Endothelial cell of umbilical vein (primary cell): ENCODE measurements around the gene PRICKLE3. TPM values are rescaled to one million over a fixed set of nuclear protein-coding genes. Genes with fewer than 3 reads are reported as not detected.

Source experiments
- polyA plus RNA-seq, 4 experiments: library from polyadenylated mRNA; depleted of rRNA in 3 of 4; stranded (reverse) in 3 of 4; unstranded in 1 of 4; fragments of >200 nt; gene quantifications; 2 replicates each; pipeline versions ENCODE4 v1.2.1 to v1.2.3, GENCODE V29; 2011 to 2012; ENCODE audit warnings: missing spikeins in 1 of 4
- small RNA-seq: library from RNA; depleted of rRNA; stranded (forward); fragments of <200 nt; gene quantifications from one replicate; pipeline ENCODE3, GENCODE V24; 2012; ENCODE audit warnings: low replicate concordance, low read depth; ENCODE audit not compliant: insufficient read depth, insufficient read length
- total RNA-seq: library from RNA; stranded (reverse); gene quantifications from 2 replicates; pipeline ENCODE4 v1.2.3, GENCODE V29; 2021

PRICKLE3 gene
- total and polyA plus RNA-seq, 2 donors (not counting 3 experiments of a cell fraction or from before 2014, with no cell fraction given), result 6.8 to 15.0 TPM

Small RNA genes within 50 kb of the gene (small RNA-seq; reads per million reads assigned to genes)
- not detected for gene RN7SL262P

Other genes starting within 250 kb of the PRICKLE3 start
- gene OTUD5, start 228.8 kb downstream of the PRICKLE3 start, total RNA-seq, result 41.0 and 44.3 TPM in 2 replicates
- gene OTUD5, start 228.8 kb downstream of the PRICKLE3 start, polyA plus RNA-seq, result 44.6 and 46.3 TPM in 2 replicates
- 0.67 and 1.3 TPM in 2 replicates for gene KCND1, start 214.5 kb downstream of the PRICKLE3 start, total RNA-seq
- gene KCND1, start 214.5 kb downstream of the PRICKLE3 start, polyA plus RNA-seq, result 0.54 and 1.1 TPM in 2 replicates
- gene GRIPAP1, start 184.1 kb downstream of the PRICKLE3 start, total RNA-seq, result 48.5 and 49.4 TPM in 2 replicates
- 19.0 and 25.3 TPM in 2 replicates for gene GRIPAP1, start 184.1 kb downstream of the PRICKLE3 start, polyA plus RNA-seq
- gene TFE3, start 143.0 kb downstream of the PRICKLE3 start, total RNA-seq, result 35.5 and 37.1 TPM in 2 replicates
- 22.3 and 26.8 TPM in 2 replicates for gene TFE3, start 143.0 kb downstream of the PRICKLE3 start, polyA plus RNA-seq
- 5.7 and 6.4 TPM in 2 replicates for gene CCDC120, start 127.4 kb downstream of the PRICKLE3 start, total RNA-seq
- 2.8 and 3.1 TPM in 2 replicates for gene CCDC120, start 127.4 kb downstream of the PRICKLE3 start, polyA plus RNA-seq
- gene PRAF2, start 112.4 kb downstream of the PRICKLE3 start, total RNA-seq, result 41.6 and 45.4 TPM in 2 replicates
- 36.2 and 40.1 TPM in 2 replicates for gene PRAF2, start 112.4 kb downstream of the PRICKLE3 start, polyA plus RNA-seq
- 29.9 and 32.2 TPM in 2 replicates for gene WDR45, start 106.5 kb downstream of the PRICKLE3 start, total RNA-seq
- 70.4 and 73.1 TPM in 2 replicates for gene WDR45, start 106.5 kb downstream of the PRICKLE3 start, polyA plus RNA-seq
- gene GPKOW, start 62.6 kb downstream of the PRICKLE3 start, total RNA-seq, result 21.3 and 22.6 TPM in 2 replicates
- gene GPKOW, start 62.6 kb downstream of the PRICKLE3 start, polyA plus RNA-seq, result 17.5 and 22.1 TPM in 2 replicates
- 0.48 and 0.77 TPM in 2 replicates for gene MAGIX, start 23.6 kb downstream of the PRICKLE3 start, total RNA-seq
- gene MAGIX, start 23.6 kb downstream of the PRICKLE3 start, polyA plus RNA-seq, result 0.88 and 0.94 TPM in 2 replicates
- gene PLP2, start 14.5 kb downstream of the PRICKLE3 start, total RNA-seq, result 153 and 170 TPM in 2 replicates
- 277 and 304 TPM in 2 replicates for gene PLP2, start 14.5 kb downstream of the PRICKLE3 start, polyA plus RNA-seq
- 0.46 and 0.77 TPM in 2 replicates for gene SYP, start 13.8 kb upstream of the PRICKLE3 start, total RNA-seq
- gene SYP, start 13.8 kb upstream of the PRICKLE3 start, polyA plus RNA-seq, result 0.11 and 0.21 TPM in 2 replicates
- not detected in 2 replicates for gene CACNA1F, start 47.0 kb upstream of the PRICKLE3 start, total RNA-seq
- not detected in 2 replicates for gene CACNA1F, start 47.0 kb upstream of the PRICKLE3 start, polyA plus RNA-seq
- gene CCDC22, start 49.1 kb upstream of the PRICKLE3 start, total RNA-seq, result 13.2 and 14.8 TPM in 2 replicates
- gene CCDC22, start 49.1 kb upstream of the PRICKLE3 start, polyA plus RNA-seq, result 19.2 and 21.5 TPM in 2 replicates
- gene FOXP3, start 78.3 kb upstream of the PRICKLE3 start, total RNA-seq, result not detected in 2 replicates
- 0.06 and 0.08 TPM in 2 replicates for gene FOXP3, start 78.3 kb upstream of the PRICKLE3 start, polyA plus RNA-seq
- gene PPP1R3F, start 83.4 kb upstream of the PRICKLE3 start, total RNA-seq, result 2.1 and 2.5 TPM in 2 replicates
- gene PPP1R3F, start 83.4 kb upstream of the PRICKLE3 start, polyA plus RNA-seq, result 1.5 and 1.6 TPM in 2 replicates
- not detected in 2 replicates for gene GAGE10, start 117.3 kb upstream of the PRICKLE3 start, total RNA-seq
- not detected in 2 replicates for gene GAGE10, start 117.3 kb upstream of the PRICKLE3 start, polyA plus RNA-seq
- gene GAGE12J, start 135.7 kb upstream of the PRICKLE3 start, total RNA-seq, result not detected in 2 replicates
- gene GAGE12J, start 135.7 kb upstream of the PRICKLE3 start, polyA plus RNA-seq, result not detected in 2 replicates
- gene GAGE13, start 145.2 kb upstream of the PRICKLE3 start, total RNA-seq, result not detected in 2 replicates
- not detected in 2 replicates for gene GAGE13, start 145.2 kb upstream of the PRICKLE3 start, polyA plus RNA-seq